Gastrocnemius medialis (tissue), 4 donors: Measurements from ENCODE around the gene SCN2B. TPM values are rescaled to one million over a fixed set of nuclear protein-coding genes. Genes with fewer than 3 reads are reported as not detected.
"Not testable (repeated sequence)": the region's sequence is repeated elsewhere in the genome, so short reads cannot be mapped to it uniquely, and the experiment has no call there.

Experiments used
- ATAC-seq, 2 donors: fragments of 150-250 bp; one replicate each; pipeline ENCODE4 v1.9.1; 2016
- DNase-seq, 2 donors: peaks; one replicate each; pipeline ENCODE4 v3.0.0-alpha.2; 2019
- H3K27ac ChIP-seq, 4 donors: fragments of 200-600 bp; sonication (generic); 1 replicate in 1 of 4; 2 replicates in 3 of 4; pipeline ENCODE4 v1.5.1; 2016 to 2018; ENCODE audit warnings: mild to moderate bottlenecking in 2 of 4, moderate library complexity in 1 of 4
- H3K27me3 ChIP-seq, 3 donors: fragments of 200-600 bp; sonication (generic) in 2 of 3; 1 replicate in 1 of 3; 2 replicates in 2 of 3; pipeline versions ENCODE4 v1.5.1 to v1.6.0; 2016 to 2019; ENCODE audit warnings: mild to moderate bottlenecking in 1 of 3, moderate library complexity in 1 of 3
- H3K36me3 ChIP-seq, 2 donors: fragments of 200-600 bp; sonication (generic) in 1 of 2; one replicate each; pipeline ENCODE4 v1.5.1; 2017 to 2018
- H3K4me1 ChIP-seq, 2 donors: fragments of 200-600 bp; sonication (generic) in 1 of 2; one replicate each; pipeline ENCODE4 v1.5.1; 2016 to 2017; ENCODE audit warnings: mild to moderate bottlenecking in 2 of 2
- H3K4me3 ChIP-seq, 4 donors: fragments of 200-600 bp; sonication (generic) in 3 of 4; 1 replicate in 1 of 4; 2 replicates in 3 of 4; pipeline ENCODE4 v1.5.1; 2016 to 2019; ENCODE audit warnings: mild to moderate bottlenecking in 2 of 4
- H3K9me3 ChIP-seq, 3 donors: fragments of 200-600 bp; sonication (generic) in 2 of 3; 1 replicate in 1 of 3; 2 replicates in 2 of 3; pipeline ENCODE4 v1.5.1; 2016 to 2019
- POLR2A ChIP-seq, 2 donors: fragments of 450-650 bp; IDR thresholded peaks; one replicate each; pipeline ENCODE4 v1.6.1; 2017; ENCODE audit warnings: antibody characterized with exemption in 2 of 2, mild to moderate bottlenecking in 2 of 2, moderate library complexity in 2 of 2
- in situ Hi-C, 4 donors: fragments of 200-750 bp; cut with MboI; loops; one replicate each; pipeline versions ENCODE4 v1.15.0 to v1.8.0; 2017; ENCODE audit warnings: low sequenced_read_pairs in 4 of 4
- intact Hi-C: fragments of 100-400 bp; cut with DNase I; formaldehyde crosslinking; loops from one replicate; pipeline ENCODE4 v1.15.1; 2023; ENCODE audit warnings: low total_unique reads
- total RNA-seq, 4 donors: library from RNA; depleted of rRNA; stranded (reverse); fragments of >200 nt; gene quantifications; one replicate each; pipeline versions ENCODE4 v1.1.0 to v1.2.3, GENCODE V29; 2016
- TF ChIP-seq, protein P1 (sequence below), 5 experiments: fragments of 450-650 bp in 3 of 5; fragments of 200-600 bp in 2 of 5; sonication (generic) in 2 of 5; IDR thresholded peaks in 4 of 5; conservative IDR thresholded peaks in 1 of 5; 1 replicate in 4 of 5; 2 replicates in 1 of 5; pipeline ENCODE4 v1.5.1; 2016 to 2019; ENCODE audit warnings: antibody characterized with exemption in 5 of 5, mild to moderate bottlenecking in 3 of 5, moderate library complexity in 3 of 5

Gene SCN2B
- total RNA-seq, 4 donors from 2014 or later, result 0.10 to 1.9 (median 0.24) TPM; not detected in 1

DNA sequence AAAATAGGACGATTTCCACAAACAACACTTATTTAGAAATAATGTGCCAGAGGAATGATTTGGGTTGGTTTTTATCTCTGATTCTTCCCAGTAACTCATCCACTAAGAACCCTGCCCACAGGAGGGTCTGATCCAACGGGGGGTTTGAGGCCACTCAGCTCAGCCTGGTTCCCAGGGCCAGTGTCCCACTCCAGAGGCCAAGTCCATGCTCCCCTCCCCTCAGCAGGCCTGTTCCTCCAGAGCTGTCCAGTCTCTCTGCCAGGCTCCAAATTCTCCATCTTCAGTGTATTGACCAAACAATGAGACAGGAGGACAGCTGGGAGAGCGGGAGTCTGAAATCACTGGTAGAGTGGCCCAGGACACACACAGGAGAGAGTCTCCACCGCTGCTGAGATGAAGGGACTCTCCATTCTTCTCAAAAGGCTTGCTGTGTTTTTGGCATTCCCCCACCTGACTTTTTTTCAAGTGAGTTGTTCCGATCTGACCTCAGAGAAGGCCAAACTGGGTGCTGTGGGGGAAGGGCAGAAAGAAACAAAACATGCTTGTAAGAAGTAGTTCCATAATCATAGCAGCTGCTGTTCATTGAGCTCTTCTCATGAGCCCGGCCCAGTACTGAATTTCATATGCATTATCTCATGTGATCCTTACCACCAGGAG is 17.6 kb upstream of the SCN2B start:
- Histone ChIP-seq H3K27me3 (no peaks in the 10 kb centered on the region), H3K9me3 (no peaks in the 10 kb centered on the region), H3K4me1 (peaks cover 20 to 21% of the 10 kb centered on the region in 2 donors), H3K36me3 (no peaks in the 10 kb centered on the region), H3K4me3 (no peak overlapping the region), H3K27ac (peak overlapping the region; percentile 47 to 89 (median 82))
- intact Hi-C loops, result loop anchor here (2.0 kb wide), 1 partner anchor 13 kb away; no protein-coding TSS in a partner anchor
- no peak for TF ChIP-seq POLR2A (IDR thresholded peaks at IDR 0.05)
- TF ChIP-seq, protein P1, sequence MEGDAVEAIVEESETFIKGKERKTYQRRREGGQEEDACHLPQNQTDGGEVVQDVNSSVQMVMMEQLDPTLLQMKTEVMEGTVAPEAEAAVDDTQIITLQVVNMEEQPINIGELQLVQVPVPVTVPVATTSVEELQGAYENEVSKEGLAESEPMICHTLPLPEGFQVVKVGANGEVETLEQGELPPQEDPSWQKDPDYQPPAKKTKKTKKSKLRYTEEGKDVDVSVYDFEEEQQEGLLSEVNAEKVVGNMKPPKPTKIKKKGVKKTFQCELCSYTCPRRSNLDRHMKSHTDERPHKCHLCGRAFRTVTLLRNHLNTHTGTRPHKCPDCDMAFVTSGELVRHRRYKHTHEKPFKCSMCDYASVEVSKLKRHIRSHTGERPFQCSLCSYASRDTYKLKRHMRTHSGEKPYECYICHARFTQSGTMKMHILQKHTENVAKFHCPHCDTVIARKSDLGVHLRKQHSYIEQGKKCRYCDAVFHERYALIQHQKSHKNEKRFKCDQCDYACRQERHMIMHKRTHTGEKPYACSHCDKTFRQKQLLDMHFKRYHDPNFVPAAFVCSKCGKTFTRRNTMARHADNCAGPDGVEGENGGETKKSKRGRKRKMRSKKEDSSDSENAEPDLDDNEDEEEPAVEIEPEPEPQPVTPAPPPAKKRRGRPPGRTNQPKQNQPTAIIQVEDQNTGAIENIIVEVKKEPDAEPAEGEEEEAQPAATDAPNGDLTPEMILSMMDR (IDR thresholded peaks at IDR 0.05 in 4 of 5, conservative IDR thresholded peaks at IDR 0.05 in 1 of 5), result no peak
- in situ Hi-C loops, result loop anchor here in 3 of 4 donors (10.0 to 25.0 kb wide), 4 partner anchors 151 to 301 kb away; partner anchors contain the start of genes CD3D (in 1 of the 3), CD3G (in 1 of the 3) and UBE4A (in 1 of the 3)
- no peak for DNase-seq
- no peak for ATAC-seq

GRCh38 chr11:118192817-118193216 is 16.4 kb upstream of the SCN2B start:
- H3K27ac ChIP-seq, intact Hi-C loops, H3K27me3 ChIP-seq, H3K9me3 ChIP-seq, DNase-seq, H3K36me3 ChIP-seq, H3K4me3 ChIP-seq, ATAC-seq: not testable (repeated sequence)
- in situ Hi-C loops, result loop anchor here in 3 of 4 donors (10.0 to 25.0 kb wide), 4 partner anchors 152 to 302 kb away; partner anchors contain the start of genes CD3D (in 1 of the 3), CD3G (in 1 of the 3) and UBE4A (in 1 of the 3)
- peaks cover 15 to 21% of the 10 kb centered on the region in 2 donors for H3K4me1 ChIP-seq

- in situ Hi-C loops, result loop anchor here in 3 of 4 donors (10.0 to 25.0 kb wide), 4 partner anchors 154 to 304 kb away; partner anchors contain the start of genes CD3D (in 1 of the 3), CD3G (in 1 of the 3) and UBE4A (in 1 of the 3)
- H3K36me3 ChIP-seq, H3K9me3 ChIP-seq, DNase-seq, H3K27me3 ChIP-seq, H3K4me3 ChIP-seq, ATAC-seq, intact Hi-C loops, H3K27ac ChIP-seq: not testable (repeated sequence)
- peaks cover 15 to 21% of the 10 kb centered on the region in 2 donors for H3K4me1 ChIP-seq
These were observed 14.6 kb upstream of the SCN2B start for GRCh38 chr11:118190942-118191506.

DNA sequence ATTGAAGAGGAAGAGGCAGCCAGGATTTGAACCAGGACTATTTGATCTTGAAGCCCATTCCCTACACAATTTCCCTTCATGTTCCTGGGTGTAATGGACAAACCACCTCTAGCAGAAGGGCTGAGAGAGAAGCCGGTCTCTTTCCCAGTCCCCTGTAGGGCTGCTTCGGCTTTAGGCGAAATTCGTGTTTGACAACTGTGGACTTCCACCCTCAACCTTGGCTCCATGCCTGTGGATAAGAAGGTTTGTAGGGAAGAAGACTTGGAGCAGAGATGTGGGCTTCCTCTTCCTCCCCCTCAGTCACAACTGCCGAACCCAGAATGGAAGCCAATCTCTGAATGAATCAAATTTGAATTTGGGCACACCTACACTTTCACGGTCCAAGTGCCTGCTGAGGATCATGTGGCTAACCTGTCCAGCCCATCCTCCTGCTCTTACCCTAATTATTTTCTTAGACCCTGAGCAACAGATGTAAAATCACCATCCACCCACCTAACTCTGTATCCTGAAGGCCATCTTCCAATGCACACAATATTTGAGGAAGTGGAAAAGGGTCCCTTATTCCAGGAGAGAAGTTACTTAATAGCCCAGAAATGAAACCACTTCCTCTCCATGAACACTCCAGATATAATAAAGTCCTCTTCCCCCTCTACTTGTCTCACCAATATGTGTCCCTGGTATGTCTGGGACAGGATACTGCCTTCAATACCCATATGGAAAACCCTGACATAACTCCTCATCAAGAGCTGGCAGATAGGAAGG is 10.1 kb upstream of the SCN2B start:
- no peak overlapping the region for H3K4me3 ChIP-seq
- intact Hi-C loops, result no loop called here
- no peaks in the 10 kb centered on the region for H3K9me3 ChIP-seq
- in situ Hi-C loops, result loop anchor here in 1 of 4 donors (25.0 kb wide), 1 partner anchor 301 kb away; no protein-coding TSS in a partner anchor
- H3K27ac ChIP-seq, result no peak overlapping the region
- ATAC-seq (no peak), DNase-seq (no peak)
- TF ChIP-seq, protein P1 (IDR thresholded peaks at IDR 0.05 in 4 of 5, conservative IDR thresholded peaks at IDR 0.05 in 1 of 5), result no peak
- no peak for TF ChIP-seq POLR2A (IDR thresholded peaks at IDR 0.05)
- no peaks in the 10 kb centered on the region for H3K27me3 ChIP-seq
- H3K36me3 ChIP-seq, result no peaks in the 10 kb centered on the region
- H3K4me1 ChIP-seq, result no peaks in the 10 kb centered on the region

DNA sequence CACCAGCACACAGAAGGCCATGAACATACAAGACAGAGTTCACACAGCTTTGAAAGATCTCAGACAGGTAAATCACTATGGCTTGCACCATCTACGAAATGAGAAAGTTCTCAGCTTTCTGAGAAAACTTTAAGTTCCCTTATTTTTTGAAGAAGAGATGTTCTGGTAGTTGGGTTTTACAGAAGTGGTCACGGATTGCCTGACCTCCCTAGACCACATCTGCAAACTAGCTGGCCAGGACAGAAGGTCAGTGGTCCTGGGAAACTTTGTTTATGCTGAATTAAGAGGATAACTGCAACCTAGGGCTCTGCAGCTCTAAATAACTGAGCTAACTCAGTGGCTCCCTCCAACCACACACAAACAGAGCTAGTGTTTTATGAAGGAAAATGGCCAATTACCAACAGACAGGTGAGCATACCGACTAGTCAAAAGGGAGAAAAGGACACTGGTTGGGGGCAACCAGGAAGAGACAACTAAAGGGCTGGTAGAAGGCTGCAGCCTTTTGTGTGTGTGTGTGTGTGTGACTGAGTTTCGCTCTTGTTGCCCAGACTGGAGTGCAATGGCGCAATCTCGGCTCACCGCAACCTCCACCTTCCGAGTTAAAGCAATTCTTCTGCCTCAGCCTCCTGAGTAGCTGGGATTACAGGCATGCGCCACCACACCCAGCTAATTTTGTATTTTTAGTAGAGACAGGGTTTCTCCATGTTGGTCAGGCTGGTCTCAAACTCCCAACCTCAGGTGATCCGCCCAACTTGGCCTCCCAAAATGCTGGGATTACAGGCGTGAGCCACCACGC is 8.5 kb upstream of the SCN2B start:
- no peak for DNase-seq
- Histone ChIP-seq H3K9me3 (no peaks in the 10 kb centered on the region), H3K36me3 (no peaks in the 10 kb centered on the region), H3K27me3 (no peaks in the 10 kb centered on the region), H3K4me1 (peaks cover 3 to 9% of the 10 kb centered on the region in 2 donors), H3K27ac (no peak overlapping the region), H3K4me3 (no peak overlapping the region)
- ATAC-seq, result no peak
- in situ Hi-C loops (loop anchor here in 1 of 4 donors (25.0 kb wide), 1 partner anchor 302 kb away; no protein-coding TSS in a partner anchor), intact Hi-C loops (no loop called here)
- no peak for TF ChIP-seq POLR2A (IDR thresholded peaks at IDR 0.05)
- TF ChIP-seq, protein P1 (IDR thresholded peaks at IDR 0.05 in 4 of 5, conservative IDR thresholded peaks at IDR 0.05 in 1 of 5), result no peak

DNA sequence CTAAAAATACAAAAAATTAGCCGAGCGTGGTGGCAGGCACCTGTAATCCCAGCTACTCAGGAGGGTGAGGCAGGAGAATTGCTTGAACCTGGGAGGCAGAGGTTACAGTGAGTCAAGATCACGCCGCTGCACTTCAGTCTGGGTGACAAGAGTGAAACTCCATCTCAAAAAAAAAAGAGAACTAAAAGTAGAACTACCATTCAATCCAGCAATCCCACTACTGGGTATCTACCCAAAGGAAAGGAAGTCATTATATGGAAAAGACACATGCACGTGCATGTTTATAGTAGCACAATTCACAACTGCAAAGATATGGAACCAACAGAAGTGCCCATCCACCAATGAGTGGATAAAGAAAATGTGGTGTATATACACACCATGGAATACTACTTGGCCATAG is 7.3 kb upstream of the SCN2B start:
- ATAC-seq, H3K9me3 ChIP-seq, H3K4me3 ChIP-seq, DNase-seq, H3K36me3 ChIP-seq, H3K27ac ChIP-seq, H3K27me3 ChIP-seq, intact Hi-C loops: not testable (repeated sequence)
- in situ Hi-C loops, result loop anchor here in 1 of 4 donors (25.0 kb wide), 1 partner anchor 304 kb away; no protein-coding TSS in a partner anchor
- peaks cover 5 to 12% of the 10 kb centered on the region in 2 donors for H3K4me1 ChIP-seq
